NCI-H774 (cell line): ENCODE measurements around the gene ITGA1.
A peak's percentile ranks its signal among the peaks of the same experiment; 100 is the strongest.

Experiments used
- DNase-seq: peaks from one replicate; lab custom pipeline; 2025; lab: John Stamatoyannopoulos, UW

ITGA1 gene

GRCh38 chr5:52772668-52773067 lies 15.0 kb upstream of the ITGA1 start:
- DNase-seq = no peak

DNA sequence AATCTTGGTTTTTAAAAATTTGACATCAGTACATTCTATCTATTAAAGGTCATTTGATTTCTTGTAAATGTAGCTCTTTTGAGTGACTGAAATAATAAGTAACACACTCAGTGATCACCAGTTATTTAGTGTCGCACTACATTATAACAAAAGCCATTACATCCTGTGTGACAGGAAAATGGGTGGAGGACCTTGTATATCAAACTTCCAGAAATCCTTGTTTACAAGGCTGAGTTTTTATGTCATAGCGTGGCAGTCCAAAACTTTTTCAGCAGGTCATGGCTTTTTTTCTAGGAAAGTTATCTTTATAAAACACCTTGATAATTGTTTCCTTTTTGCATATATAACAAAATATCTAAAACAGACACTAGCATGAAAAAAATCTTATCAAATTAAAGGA lies 14.4 kb upstream of the ITGA1 start:
- no peak for DNase-seq

DNA sequence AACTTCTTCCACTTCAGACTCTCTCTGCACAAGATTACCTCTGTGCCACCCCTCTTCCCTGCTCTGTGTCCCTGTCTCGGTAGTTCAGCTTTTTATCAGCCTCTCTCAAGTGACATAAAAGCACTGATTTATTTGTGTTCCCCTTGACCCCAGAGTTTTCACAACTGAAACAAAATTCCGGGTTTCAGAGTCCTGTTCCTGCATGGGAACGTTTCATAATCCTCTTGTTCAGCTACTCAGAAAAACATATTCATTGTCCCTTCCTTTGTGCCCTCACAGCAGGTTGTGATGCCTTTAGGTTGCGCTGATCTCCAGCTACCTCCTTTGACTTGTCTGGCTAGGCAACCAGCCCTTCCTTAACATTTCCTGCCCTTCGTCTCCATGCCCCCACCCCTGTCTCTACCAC lies 13.7 kb upstream of the ITGA1 start:
- no peak for DNase-seq

DNA sequence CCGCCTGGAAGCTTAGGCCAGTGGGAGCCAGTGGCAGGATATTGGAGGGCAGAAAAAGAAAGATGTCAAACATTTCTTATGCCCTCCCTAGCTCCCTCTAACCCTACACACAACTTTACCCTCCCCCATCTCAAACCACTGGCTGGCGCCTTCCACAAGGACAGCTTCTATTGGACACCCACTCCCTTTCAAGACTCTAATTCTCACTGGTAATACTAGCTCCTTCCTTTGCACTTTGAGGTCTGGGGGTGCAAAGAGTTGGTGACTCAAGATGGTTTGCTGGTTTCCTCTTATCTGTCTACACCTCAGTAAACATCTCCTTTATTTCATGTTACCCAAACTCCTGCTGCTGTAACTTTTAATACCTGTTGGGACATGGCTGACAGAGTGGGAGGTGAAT lies 11.6 kb upstream of the ITGA1 start:
- no peak for DNase-seq

DNA sequence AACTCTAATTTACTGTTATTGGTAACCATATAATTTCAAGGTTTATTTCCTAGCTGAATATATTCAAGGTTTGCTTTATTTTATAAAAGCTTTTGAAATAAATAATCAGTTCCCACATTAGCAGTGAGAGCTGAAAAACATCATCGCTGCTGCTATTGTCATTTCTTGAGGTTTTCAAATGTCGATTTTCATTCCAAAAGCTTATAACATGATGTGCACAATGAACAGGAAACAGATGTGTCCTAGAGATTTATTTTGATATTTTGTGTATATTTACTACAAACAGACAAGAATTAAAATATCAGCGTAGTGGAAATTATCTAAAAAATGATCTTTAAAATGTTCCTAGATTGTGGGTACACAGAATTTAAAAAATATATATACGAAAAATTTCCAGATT lies 10.5 kb upstream of the ITGA1 start:
- DNase-seq = no peak

GRCh38 chr5:52778781-52779180 lies 8.9 kb upstream of the ITGA1 start:
- DNase-seq = no peak

- no peak for DNase-seq
Observed at GRCh38 chr5:52779213-52779612, 8.5 kb upstream of the ITGA1 start.

DNA sequence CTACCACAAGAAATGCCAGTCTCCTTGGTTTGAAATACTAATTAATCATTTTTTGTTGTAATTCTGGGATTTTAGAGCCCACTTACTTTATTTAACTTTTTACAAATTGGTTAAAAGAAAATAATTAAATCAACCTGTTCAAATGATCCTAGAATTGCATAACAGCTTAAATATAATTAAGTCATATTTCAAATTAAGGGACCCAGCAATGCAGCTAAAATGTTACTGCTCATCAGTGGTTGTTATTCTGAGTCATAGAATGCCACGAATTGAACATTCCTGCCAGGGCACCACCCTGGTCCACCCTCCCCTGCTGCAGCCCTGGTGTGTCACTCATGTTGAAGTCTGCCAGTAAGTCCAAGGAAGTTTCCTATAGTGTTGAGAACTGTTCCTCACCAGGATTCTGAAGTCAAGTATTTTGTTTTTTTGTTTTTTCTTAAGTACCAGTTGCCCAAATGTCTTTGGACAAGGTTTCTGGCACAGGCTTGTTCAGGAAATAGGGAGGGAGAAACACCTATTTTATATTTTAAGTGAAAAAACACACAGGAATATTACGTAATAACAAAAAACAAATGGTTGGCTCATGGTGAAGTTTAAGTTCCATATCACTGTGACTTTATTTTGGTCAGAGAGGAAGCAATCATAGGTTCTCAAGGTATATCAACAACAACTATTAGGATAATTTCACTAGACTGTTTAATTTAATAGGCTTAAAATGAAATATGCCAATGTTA lies 4.3 kb upstream of the ITGA1 start:
- DNase-seq = no peak

DNA sequence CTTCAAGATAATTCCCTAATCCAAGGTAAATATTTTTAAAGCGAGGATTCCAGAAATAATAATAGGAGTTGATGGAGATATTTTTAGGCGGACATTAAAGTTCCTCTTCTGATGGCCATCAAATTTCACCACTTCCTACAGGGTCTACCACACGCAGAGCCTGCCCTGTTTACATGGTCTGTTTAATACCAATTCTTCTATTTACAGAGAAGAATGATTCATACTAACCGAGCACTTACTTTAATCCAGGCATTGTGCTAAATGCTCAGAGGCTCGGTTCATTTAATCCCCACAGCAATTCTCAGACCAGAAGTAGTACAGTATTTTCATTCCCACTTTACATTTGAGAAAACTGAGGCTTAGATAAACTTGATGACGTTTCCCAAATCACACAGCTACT lies 3.0 kb upstream of the ITGA1 start:
- no peak for DNase-seq

- no peak for DNase-seq
Observed at GRCh38 chr5:52786391-52786790, 1.3 kb upstream of the ITGA1 start.

- DNase-seq = no peak
Observed at GRCh38 chr5:52786949-52787599, 642 bp upstream of the ITGA1 start.

GRCh38 chr5:52788505-52788821 lies 747 bp downstream of the ITGA1 start:
- DNase-seq = no peak

- no peak for DNase-seq
Observed at GRCh38 chr5:52789378-52789777, 1.7 kb downstream of the ITGA1 start.

DNA sequence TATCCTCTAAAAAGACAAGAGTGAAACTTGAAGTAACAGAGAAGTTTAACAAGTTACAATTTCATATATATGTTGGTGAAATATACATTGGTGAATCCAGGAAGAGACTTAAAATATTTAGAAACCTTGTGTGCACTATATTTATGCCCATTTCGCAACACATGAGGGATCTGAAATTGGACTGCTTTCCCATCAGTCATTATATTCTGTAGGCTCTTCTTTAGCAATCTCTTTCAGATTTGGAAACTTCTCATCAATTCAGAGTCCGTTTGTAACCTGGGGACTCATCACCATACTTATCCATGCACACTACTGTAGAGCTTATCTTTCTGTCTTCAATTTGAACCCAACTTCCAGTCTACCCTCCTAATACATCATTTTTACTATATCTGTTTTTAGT lies 2.1 kb downstream of the ITGA1 start:
- no peak for DNase-seq

GRCh38 chr5:52791366-52791765 lies 3.6 kb downstream of the ITGA1 start:
- no peak for DNase-seq

- no peak for DNase-seq
Observed at GRCh38 chr5:52794519-52794918, 6.8 kb downstream of the ITGA1 start.

DNA sequence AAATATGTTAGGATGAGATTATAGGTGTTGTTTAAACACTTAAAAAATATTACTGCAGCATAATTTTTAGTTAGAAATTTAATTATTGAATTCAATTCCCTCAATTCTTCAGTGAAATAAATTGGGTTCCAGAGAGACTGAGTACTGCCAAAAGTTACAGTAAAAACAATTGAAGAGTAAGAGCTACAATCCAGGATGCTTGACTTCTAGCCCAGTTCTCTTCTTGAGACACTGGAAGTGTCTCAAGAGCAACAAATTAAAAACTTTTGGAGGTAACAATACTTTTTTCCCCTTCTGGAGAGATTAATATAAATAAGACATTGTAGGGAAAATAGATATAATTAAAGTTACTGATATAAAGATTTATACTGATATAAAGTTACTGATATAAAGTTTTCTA lies 8.3 kb downstream of the ITGA1 start:
- no peak for DNase-seq

GRCh38 chr5:52796516-52797103 lies 8.9 kb downstream of the ITGA1 start:
- no peak for DNase-seq

DNA sequence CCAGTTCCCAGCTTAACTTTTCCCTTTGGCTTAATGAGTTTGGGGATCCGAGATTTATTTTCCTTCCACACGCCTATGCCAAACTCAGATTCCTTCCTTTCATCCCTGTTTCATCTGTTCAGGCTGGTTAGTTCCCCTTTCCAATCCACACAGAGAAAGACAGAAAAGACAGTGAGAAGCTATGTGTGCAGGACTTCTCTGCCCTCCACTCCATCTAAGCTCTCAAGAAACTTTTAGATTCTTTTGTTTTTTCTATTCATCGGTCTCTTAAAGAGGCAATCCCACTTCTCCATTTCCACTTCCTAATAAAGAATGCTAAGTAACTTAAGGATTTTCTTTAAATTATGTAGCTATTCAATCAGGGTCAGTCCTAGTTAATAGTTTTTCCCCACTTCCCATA lies 11.2 kb downstream of the ITGA1 start:
- no peak for DNase-seq

GRCh38 chr5:52799358-52799982 lies 11.8 kb downstream of the ITGA1 start:
- no peak for DNase-seq

GRCh38 chr5:52799983-52800393 lies 12.3 kb downstream of the ITGA1 start:
- peak; percentile 88 for DNase-seq

DNA sequence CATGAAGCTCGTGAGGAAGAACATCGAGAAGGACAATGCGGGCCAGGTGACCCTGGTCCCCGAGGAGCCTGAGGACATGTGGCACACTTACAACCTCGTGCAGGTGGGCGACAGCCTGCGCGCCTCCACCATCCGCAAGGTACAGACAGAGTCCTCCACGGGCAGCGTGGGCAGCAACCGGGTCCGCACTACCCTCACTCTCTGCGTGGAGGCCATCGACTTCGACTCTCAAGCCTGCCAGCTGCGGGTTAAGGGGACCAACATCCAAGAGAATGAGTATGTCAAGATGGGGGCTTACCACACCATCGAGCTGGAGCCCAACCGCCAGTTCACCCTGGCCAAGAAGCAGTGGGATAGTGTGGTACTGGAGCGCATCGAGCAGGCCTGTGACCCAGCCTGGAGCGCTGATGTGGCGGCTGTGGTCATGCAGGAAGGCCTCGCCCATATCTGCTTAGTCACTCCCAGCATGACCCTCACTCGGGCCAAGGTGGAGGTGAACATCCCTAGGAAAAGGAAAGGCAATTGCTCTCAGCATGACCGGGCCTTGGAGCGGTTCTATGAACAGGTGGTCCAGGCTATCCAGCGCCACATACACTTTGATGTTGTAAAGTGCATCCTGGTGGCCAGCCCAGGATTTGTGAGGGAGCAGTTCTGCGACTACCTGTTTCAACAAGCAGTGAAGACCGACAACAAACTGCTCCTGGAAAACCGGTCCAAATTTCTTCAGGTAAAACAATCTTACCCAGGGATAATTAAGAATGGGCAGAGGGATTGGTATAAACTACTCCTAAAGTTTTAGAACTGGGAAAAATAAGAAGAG lies 12.9 kb downstream of the ITGA1 start:
- no peak for DNase-seq
